Gastrocnemius medialis (tissue), 4 donors: ENCODE data around the gene FAM83C. TPM values are rescaled to one million over a fixed set of nuclear protein-coding genes. Genes with fewer than 3 reads are reported as not detected.

Experiments used
- ATAC-seq, 2 donors: fragments of 150-250 bp; one replicate each; pipeline ENCODE4 v1.9.1; 2016
- DNase-seq, 2 donors: peaks; one replicate each; pipeline ENCODE4 v3.0.0-alpha.2; 2019
- H3K27ac ChIP-seq, 4 donors: fragments of 200-600 bp; sonication (generic); 1 replicate in 1 of 4; 2 replicates in 3 of 4; pipeline ENCODE4 v1.5.1; 2016 to 2018; ENCODE audit warnings: mild to moderate bottlenecking in 2 of 4, moderate library complexity in 1 of 4
- H3K27me3 ChIP-seq, 3 donors: fragments of 200-600 bp; sonication (generic) in 2 of 3; 1 replicate in 1 of 3; 2 replicates in 2 of 3; pipeline versions ENCODE4 v1.5.1 to v1.6.0; 2016 to 2019; ENCODE audit warnings: mild to moderate bottlenecking in 1 of 3, moderate library complexity in 1 of 3
- H3K36me3 ChIP-seq, 2 donors: fragments of 200-600 bp; sonication (generic) in 1 of 2; one replicate each; pipeline ENCODE4 v1.5.1; 2017 to 2018
- H3K4me1 ChIP-seq, 2 donors: fragments of 200-600 bp; sonication (generic) in 1 of 2; one replicate each; pipeline ENCODE4 v1.5.1; 2016 to 2017; ENCODE audit warnings: mild to moderate bottlenecking in 2 of 2
- H3K4me3 ChIP-seq, 4 donors: fragments of 200-600 bp; sonication (generic) in 3 of 4; 1 replicate in 1 of 4; 2 replicates in 3 of 4; pipeline ENCODE4 v1.5.1; 2016 to 2019; ENCODE audit warnings: mild to moderate bottlenecking in 2 of 4
- H3K9me3 ChIP-seq, 3 donors: fragments of 200-600 bp; sonication (generic) in 2 of 3; 1 replicate in 1 of 3; 2 replicates in 2 of 3; pipeline ENCODE4 v1.5.1; 2016 to 2019
- CTCF ChIP-seq, 5 experiments: fragments of 450-650 bp in 3 of 5; fragments of 200-600 bp in 2 of 5; sonication (generic) in 2 of 5; IDR thresholded peaks in 4 of 5; conservative IDR thresholded peaks in 1 of 5; 1 replicate in 4 of 5; 2 replicates in 1 of 5; pipeline ENCODE4 v1.5.1; 2016 to 2019; ENCODE audit warnings: antibody characterized with exemption in 5 of 5, mild to moderate bottlenecking in 3 of 5, moderate library complexity in 3 of 5
- POLR2A ChIP-seq, 2 donors: fragments of 450-650 bp; IDR thresholded peaks; one replicate each; pipeline ENCODE4 v1.6.1; 2017; ENCODE audit warnings: antibody characterized with exemption in 2 of 2, mild to moderate bottlenecking in 2 of 2, moderate library complexity in 2 of 2
- in situ Hi-C, 4 donors: fragments of 200-750 bp; cut with MboI; loops; one replicate each; pipeline versions ENCODE4 v1.15.0 to v1.8.0; 2017; ENCODE audit warnings: low sequenced_read_pairs in 4 of 4
- intact Hi-C: fragments of 100-400 bp; cut with DNase I; formaldehyde crosslinking; loops from one replicate; pipeline ENCODE4 v1.15.1; 2023; ENCODE audit warnings: low total_unique reads
- total RNA-seq, 4 donors: library from RNA; depleted of rRNA; stranded (reverse); fragments of >200 nt; gene quantifications; one replicate each; pipeline versions ENCODE4 v1.1.0 to v1.2.3, GENCODE V29; 2016

The FAM83C gene
- total RNA-seq, 4 donors from 2014 or later: not detected

GRCh38 chr20:35293303-35294292 lies 1.4 kb upstream of the FAM83C start:
- Histone ChIP-seq H3K27ac (no peak overlapping the region), H3K27me3 (peaks cover 17 to 27% (median 22%) of the 10 kb centered on the region in 3 donors), H3K36me3 (no peaks in the 10 kb centered on the region), H3K4me1 (no peaks in the 10 kb centered on the region), H3K9me3 (no peaks in the 10 kb centered on the region), H3K4me3 (no peak overlapping the region)
- intact Hi-C loops: no loop called here
- TF ChIP-seq CTCF (IDR thresholded peaks at IDR 0.05 in 4 of 5, conservative IDR thresholded peaks at IDR 0.05 in 1 of 5): no peak
- TF ChIP-seq POLR2A (IDR thresholded peaks at IDR 0.05): no peak
- no peak for DNase-seq
- ATAC-seq: no peak
- in situ Hi-C loops: no loop called here

GRCh38 chr20:35292504-35293285 lies 470 bp upstream of the FAM83C start:
- intact Hi-C loops: no loop called here
- no peaks in the 10 kb centered on the region for H3K36me3 ChIP-seq
- in situ Hi-C loops: no loop called here
- TF ChIP-seq CTCF (IDR thresholded peaks at IDR 0.05 in 4 of 5, conservative IDR thresholded peaks at IDR 0.05 in 1 of 5) (no peak), POLR2A (IDR thresholded peaks at IDR 0.05) (no peak)
- ATAC-seq: no peak
- H3K4me1 ChIP-seq: no peaks in the 10 kb centered on the region
- no peak for DNase-seq
- H3K4me3 ChIP-seq: no peak overlapping the region
- H3K9me3 ChIP-seq: no peaks in the 10 kb centered on the region
- peaks cover 17 to 27% (median 22%) of the 10 kb centered on the region in 3 donors for H3K27me3 ChIP-seq
- no peak overlapping the region for H3K27ac ChIP-seq

- in situ Hi-C loops (no loop called here), intact Hi-C loops (no loop called here)
- H3K27me3 ChIP-seq: peaks cover 8 to 23% (median 22%) of the 10 kb centered on the region in 3 donors
These were observed 1.3 kb downstream of the FAM83C start for GRCh38 chr20:35290887-35291417.

More at GRCh38 chr20:35290887-35291417, 1.3 kb downstream of the FAM83C start:
- no peaks in the 10 kb centered on the region for H3K36me3 ChIP-seq
- no peak for ATAC-seq
- no peak for DNase-seq
- TF ChIP-seq POLR2A (IDR thresholded peaks at IDR 0.05) (no peak), CTCF (IDR thresholded peaks at IDR 0.05 in 4 of 5, conservative IDR thresholded peaks at IDR 0.05 in 1 of 5) (no peak)
- no peak overlapping the region for H3K4me3 ChIP-seq
- H3K4me1 ChIP-seq: no peaks in the 10 kb centered on the region
- H3K27ac ChIP-seq: no peak overlapping the region
- no peaks in the 10 kb centered on the region for H3K9me3 ChIP-seq
